Suprapubic skin (tissue), 4 donors: Measurements from ENCODE around the gene ERICH3.

Experiments
- POLR2A ChIP-seq, 2 donors: fragments of 450-650 bp; IDR thresholded peaks; one replicate each; pipeline ENCODE4 v1.6.1; 2017; ENCODE audit warnings: antibody characterized with exemption in 2 of 2, mild to moderate bottlenecking in 2 of 2, moderate library complexity in 2 of 2
- POLR2AphosphoS5 ChIP-seq, 3 donors: sonication (generic); formaldehyde crosslinking; IDR thresholded peaks; one replicate each; pipeline ENCODE4 v1.6.1; 2017; ENCODE audit warnings: antibody characterized with exemption in 3 of 3
- TF ChIP-seq, protein P1 (sequence below), 2 donors: fragments of 200-600 bp in 1 of 2; fragments of 450-650 bp in 1 of 2; sonication (generic) in 1 of 2; IDR thresholded peaks; one replicate each; pipeline ENCODE4 v1.5.1; 2016 to 2019; ENCODE audit warnings: antibody characterized with exemption in 2 of 2, mild to moderate bottlenecking in 1 of 2, moderate library complexity in 1 of 2

- TF ChIP-seq, protein P1, sequence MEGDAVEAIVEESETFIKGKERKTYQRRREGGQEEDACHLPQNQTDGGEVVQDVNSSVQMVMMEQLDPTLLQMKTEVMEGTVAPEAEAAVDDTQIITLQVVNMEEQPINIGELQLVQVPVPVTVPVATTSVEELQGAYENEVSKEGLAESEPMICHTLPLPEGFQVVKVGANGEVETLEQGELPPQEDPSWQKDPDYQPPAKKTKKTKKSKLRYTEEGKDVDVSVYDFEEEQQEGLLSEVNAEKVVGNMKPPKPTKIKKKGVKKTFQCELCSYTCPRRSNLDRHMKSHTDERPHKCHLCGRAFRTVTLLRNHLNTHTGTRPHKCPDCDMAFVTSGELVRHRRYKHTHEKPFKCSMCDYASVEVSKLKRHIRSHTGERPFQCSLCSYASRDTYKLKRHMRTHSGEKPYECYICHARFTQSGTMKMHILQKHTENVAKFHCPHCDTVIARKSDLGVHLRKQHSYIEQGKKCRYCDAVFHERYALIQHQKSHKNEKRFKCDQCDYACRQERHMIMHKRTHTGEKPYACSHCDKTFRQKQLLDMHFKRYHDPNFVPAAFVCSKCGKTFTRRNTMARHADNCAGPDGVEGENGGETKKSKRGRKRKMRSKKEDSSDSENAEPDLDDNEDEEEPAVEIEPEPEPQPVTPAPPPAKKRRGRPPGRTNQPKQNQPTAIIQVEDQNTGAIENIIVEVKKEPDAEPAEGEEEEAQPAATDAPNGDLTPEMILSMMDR (IDR thresholded peaks at IDR 0.05): no peak
- TF ChIP-seq POLR2A (IDR thresholded peaks at IDR 0.05): no peak
- TF ChIP-seq POLR2AphosphoS5 (IDR thresholded peaks at IDR 0.05): no peak
Observed at GRCh38 chr1:74715806-74716205, 42.2 kb upstream of the ERICH3 start.
